CD4-positive, alpha-beta T cell treated with Interleukin-2 at 100 ng/mL for 4 hours (primary cell): ENCODE data around the gene REEP1.
A peak's percentile ranks its signal among the peaks of the same experiment; 100 is the strongest.

Source experiments
- DNase-seq: peaks from one replicate; pipeline ENCODE4 v3.0.0-alpha.2; 2020; ENCODE audit warnings: low spot score

REEP1 gene

GRCh38 chr2:86337244-86337835 lies at the start of gene REEP1:
Gene REEP1 (minus strand): TSS chr2:86337626. CDS start chr2:86337510, 116 bp downstream.
- DNase-seq, result no peak

GRCh38 chr2:86383844-86384243 lies 46.4 kb upstream of the REEP1 start:
- DNase-seq, result no peak

GRCh38 chr2:86382698-86383097 lies 45.3 kb upstream of the REEP1 start:
- no peak for DNase-seq

GRCh38 chr2:86382108-86382507 lies 44.7 kb upstream of the REEP1 start:
- DNase-seq, result no peak

- no peak for DNase-seq
Observed at GRCh38 chr2:86378469-86378868, 41.0 kb upstream of the REEP1 start.

- no peak for DNase-seq
Observed at GRCh38 chr2:86375623-86376022, 38.2 kb upstream of the REEP1 start.

- DNase-seq, result no peak
Observed at GRCh38 chr2:86372641-86373502, 35.4 kb upstream of the REEP1 start.

GRCh38 chr2:86372133-86372532 lies 34.7 kb upstream of the REEP1 start:
- no peak for DNase-seq

GRCh38 chr2:86371527-86371926 lies 34.1 kb upstream of the REEP1 start:
- DNase-seq, result no peak

GRCh38 chr2:86370579-86370978 lies 33.2 kb upstream of the REEP1 start:
- DNase-seq, result no peak

GRCh38 chr2:86368161-86368824 lies 30.9 kb upstream of the REEP1 start:
- peak; percentile 10 for DNase-seq

GRCh38 chr2:86367499-86367777 lies 30.0 kb upstream of the REEP1 start:
- no peak for DNase-seq

GRCh38 chr2:86366651-86367498 lies 29.4 kb upstream of the REEP1 start:
- DNase-seq, result no peak

- no peak for DNase-seq
Observed at GRCh38 chr2:86364894-86365293, 27.5 kb upstream of the REEP1 start.

GRCh38 chr2:86360776-86361175 lies 23.4 kb upstream of the REEP1 start:
- DNase-seq, result no peak

- no peak for DNase-seq
Observed at GRCh38 chr2:86358957-86359356, 21.5 kb upstream of the REEP1 start.

- no peak for DNase-seq
Observed at GRCh38 chr2:86357392-86357963, 20.1 kb upstream of the REEP1 start.

GRCh38 chr2:86352727-86353221 lies 15.3 kb upstream of the REEP1 start:
- no peak for DNase-seq

- no peak for DNase-seq
Observed at GRCh38 chr2:86352137-86352726, 14.8 kb upstream of the REEP1 start.

- no peak for DNase-seq
Observed at GRCh38 chr2:86350751-86351150, 13.3 kb upstream of the REEP1 start.

GRCh38 chr2:86347401-86347800 lies 10.0 kb upstream of the REEP1 start:
- DNase-seq, result no peak
